DMS 273 (cell line): ENCODE measurements around the gene SUPT20H.

Experiments
- DNase-seq: peaks from one replicate; lab custom pipeline; 2025; ENCODE audit not compliant: unreplicated experiment; lab: John Stamatoyannopoulos, UW

SUPT20H gene

DNA sequence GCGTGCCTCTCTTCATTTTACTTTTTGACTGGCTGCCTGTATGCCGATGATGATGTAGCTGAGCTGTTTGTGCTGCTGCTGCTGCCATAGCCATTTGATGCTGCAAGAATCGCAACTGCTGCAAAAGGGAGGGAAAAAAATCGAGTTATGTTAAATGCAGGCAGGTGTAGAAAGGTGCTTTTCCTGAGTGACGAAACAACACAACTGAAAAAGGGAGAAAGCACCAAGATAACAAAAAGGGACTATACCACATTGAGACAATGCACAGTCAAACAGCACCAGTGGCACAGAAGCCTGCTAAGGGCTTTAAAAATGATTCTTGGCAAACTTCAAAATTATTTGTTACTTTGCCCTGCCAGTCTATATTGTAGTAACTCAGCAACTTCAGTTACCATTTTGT lies 49.8 kb downstream of the SUPT20H start:
- no peak for DNase-seq

DNA sequence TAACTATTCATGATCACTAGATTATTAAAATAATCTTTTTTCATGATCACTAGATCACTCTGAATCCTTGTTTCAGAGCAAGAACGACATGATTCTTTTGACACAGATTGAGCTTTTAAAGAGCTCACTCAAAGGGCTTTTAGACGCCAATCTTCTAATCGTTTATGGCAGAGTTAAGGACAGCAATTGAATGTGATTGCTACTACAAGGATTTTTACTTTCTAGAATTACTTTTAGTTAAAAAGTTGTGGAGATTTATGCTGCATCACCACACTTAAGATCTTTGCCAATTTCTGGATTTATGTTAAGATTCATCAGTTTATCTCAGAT lies 57.6 kb downstream of the SUPT20H start:
- DNase-seq = peak; percentile 16

DNA sequence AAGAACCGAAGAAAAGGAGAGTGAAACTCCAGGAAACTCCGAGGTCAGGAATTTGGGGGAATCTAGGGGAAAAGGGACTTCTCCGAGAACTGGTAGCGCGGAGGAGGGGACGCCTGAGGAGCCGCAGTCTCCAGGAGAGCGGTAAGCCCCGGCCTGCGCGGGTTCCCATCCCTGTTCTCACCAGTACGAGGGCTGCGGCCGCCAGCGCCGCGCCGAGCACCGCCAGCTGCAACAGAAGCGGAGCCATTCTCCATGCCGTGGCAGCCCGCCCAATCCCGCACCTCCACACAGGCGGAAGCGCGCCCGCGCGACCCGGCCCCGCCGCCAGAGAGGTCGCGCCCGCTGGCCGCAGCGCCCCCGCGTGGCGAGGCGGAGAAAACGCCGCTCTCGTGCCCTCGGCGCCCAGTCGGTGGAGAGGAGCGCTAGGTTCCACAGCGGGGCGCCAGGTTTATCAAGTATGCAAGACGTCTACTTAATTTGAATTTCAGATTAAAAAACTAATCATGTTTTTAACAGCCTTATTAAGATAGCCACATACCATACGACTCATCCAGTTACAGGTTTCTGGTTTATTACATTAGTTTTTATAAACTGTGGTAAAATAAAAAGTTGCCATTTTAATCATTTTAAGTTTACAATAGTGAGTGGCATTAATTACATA lies 60.3 kb downstream of the SUPT20H start, which contains the start of gene ALG5:
TSS of gene ALG5 (minus strand) at position 287 of the 661 bp plus-strand sequence. CDS start at position 247, 40 bp downstream.
- DNase-seq = peak; percentile 94

DNA sequence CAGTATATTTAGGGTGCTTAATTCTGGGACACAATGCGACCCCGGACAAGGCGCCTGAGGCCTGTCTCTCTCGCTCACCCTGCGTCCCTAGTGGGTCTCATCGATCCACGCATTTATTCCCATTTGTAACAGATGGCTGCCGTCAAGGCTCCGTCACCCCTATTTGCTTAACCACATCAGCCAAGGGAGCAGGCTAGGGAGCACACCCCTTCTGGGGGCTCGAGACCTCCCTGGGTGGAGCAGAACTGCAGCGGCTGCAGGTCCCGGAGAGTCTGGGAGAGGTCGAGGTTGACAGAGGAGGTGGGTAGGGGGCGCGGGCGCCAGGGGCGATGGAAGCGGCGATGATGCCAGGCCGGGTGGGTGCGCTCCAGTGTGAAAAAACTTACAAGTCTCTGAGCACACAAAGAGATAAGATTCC lies 60.9 kb downstream of the SUPT20H start:
- DNase-seq = peak; percentile 39

DNA sequence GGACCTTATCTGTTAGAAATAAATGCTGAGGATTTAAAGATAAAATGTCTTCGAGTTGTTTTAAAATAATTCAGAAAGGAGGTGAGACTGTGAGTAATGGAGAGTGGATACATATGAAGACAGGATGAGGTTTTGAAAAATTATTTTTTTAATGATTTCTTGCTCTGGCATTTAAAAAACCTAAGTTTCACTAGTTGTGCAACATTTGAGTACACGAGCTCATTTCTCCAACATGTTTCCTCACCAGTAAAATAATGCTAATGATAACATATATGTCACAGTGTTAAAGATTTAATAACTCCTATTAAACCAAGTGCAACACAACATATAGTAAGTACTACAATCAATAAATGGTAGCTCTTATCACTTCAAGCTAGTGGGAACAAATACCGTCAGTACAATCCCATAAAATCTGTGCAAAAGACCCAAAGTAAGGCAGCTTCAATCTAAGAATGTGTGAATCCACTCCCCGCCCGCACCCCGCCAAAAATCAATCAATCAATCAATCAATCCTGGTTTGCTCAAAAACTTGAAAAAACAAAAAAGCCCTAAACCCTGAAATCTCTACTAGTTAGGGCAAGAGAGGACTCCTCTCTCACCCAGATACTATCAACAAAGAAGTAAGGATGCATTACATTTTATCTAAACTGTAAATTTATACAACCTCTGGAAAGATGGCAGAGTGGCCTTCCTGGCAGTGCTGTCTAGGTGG lies 61.6 kb downstream of the SUPT20H start:
- DNase-seq = no peak

DNA sequence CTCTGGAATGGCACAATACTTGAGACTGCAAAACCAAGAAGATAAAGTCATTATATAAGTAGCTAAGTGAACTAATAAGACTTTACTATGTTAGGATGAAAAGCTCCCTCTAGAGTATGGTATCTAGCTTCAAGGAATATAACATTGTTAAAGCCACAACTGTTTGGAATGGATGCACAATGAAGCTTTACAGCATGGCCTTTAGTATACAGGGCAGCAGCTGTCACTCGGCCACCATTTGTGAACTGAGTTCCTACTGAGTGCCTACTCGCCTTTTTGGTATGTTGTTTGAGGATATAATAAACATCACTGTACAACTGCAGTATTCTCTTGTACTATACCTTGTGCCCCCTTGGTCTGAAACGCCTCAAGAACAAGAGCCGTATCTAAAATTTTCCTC lies 67.1 kb downstream of the SUPT20H start:
- DNase-seq = no peak

DNA sequence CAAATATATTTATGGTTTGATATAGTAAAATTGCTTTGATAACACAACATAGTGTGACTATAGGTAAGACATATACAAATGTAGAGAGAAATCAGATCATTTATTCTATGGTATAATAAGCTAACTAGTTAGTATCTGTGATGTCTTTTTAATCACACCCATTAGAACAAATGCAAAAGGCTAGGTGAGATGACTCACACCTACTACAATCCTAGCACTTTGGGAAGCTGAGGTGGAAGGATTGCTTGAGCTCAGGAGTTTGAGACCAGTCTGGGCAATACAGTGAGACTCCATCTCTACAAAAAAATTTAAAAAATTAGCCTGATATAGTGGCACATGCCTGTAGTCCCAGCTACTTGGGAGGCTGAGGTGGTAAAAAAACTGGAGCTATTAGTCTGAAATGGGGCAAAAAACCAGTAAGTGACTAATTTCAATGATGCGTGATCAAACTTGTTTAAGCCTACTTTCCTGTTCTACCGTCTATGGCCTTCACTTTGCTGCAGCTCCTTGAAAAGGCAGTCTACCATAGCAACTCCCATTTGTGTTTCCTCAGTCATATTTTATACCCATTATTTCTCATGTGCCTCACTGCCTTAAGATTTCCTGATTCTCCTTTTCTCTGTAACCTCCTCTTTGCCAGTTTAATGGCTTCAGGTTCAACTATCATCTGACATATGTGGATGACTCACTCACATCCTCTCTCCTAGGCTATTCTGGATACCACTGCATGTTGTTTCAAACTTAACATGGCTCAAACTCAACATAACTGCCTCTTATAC lies 72.8 kb downstream of the SUPT20H start:
- no peak for DNase-seq

DNA sequence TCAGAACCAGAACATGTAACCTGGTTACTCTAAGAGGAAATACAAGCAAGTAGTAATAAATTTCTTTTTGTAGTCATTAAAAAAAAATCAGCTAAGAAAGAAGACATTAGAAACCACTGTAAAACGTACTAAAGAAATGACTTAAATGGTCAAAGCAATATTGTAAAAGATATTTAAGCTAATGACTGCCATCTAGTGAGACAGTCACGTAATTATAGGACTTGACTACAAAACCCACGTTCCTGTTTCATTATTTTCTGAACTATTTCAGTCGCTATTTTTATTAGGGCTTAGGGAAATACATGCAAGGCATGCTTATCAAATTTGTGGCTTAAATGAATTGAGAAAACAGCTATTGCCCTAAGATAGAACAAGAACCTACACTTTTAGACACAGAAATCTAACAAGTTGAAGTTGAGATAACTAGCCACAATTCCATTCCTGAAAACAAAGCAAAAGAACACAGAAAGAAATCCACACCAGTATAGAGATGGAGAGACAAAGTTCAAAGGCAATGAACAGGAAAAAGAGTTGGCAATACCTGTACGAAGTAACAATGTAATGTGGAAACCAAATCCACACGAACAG lies 78.2 kb downstream of the SUPT20H start:
- DNase-seq = peak; percentile 60

DNA sequence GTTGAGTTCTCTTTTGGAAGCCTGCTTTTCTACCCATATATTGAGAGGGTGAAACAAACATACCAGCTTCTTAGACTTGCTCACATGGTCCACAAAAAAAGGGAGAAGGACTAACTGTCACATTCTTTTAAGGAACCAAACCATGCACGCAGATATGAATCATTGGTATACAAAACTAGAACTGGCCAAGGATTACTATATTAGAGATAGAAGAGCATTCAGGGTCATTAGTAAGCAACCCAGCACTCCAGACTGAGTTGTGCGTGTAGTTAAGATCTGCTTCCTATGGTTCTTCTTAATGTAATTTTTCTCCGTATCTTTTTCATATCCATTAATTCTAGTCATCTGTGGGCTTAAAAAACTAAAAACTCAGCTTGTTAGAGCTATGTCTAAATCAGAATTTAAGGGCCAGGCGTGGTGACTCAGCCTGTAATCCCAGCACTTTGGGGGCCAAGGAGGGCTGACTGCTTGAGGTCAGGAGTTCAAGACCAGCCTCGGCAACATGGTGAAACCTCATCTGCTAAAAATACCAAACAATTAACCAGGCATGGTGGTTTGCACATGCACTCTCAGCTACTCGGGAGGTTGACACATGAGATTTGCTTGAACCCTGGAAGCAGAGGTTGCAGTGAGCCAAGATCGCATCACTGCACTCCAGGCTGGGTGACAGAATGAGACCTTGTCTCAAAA lies 80.0 kb downstream of the SUPT20H start:
- no peak for DNase-seq

DNA sequence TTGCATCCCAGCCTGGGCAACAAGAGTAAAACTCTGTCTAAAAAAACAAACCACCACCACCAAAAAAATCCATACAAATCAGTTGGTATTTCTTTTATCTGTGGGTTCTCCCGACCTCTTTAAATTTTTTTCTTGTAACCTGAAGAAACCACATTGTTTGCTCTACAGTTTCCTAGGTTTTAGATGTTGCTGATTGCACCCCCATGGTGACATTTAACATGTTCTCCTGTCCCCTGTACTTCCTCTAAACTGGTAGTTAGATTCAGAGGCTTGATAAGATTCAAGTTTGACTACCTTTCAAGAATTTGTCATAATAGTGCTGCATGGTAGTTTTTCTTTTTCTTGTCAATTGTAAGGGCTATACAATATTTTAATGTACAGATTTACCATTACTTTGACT lies 84.3 kb downstream of the SUPT20H start:
- DNase-seq = no peak

DNA sequence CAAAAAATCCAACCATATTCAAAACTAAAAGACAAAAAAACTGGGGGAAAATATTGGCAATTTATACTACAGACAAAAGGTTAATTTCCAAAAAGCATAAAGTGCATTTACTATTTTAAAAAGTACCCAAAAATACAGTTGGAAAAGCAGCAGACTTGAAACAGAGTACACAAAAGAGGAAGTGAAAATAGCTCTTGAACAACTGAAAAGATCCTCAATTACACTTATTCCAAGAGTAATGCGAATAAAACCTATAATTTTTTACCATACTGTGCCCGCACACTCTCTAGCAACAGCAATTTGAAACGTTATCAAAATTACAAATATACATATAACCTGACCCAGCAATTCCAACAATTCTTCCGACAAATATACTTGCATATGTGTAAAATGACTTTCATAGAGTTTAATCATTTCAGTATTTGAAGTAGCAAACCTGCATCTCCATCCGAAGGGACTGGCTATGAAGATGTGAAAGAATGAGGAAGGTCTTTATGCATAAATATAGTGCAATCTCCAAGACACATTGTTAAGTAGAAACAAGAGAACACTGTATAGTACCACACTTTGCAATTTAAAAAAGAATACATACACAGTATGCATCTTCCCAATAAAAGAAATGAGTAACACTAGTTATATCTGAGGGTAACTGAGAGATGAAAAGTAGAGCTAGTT lies 85.7 kb downstream of the SUPT20H start:
- no peak for DNase-seq

DNA sequence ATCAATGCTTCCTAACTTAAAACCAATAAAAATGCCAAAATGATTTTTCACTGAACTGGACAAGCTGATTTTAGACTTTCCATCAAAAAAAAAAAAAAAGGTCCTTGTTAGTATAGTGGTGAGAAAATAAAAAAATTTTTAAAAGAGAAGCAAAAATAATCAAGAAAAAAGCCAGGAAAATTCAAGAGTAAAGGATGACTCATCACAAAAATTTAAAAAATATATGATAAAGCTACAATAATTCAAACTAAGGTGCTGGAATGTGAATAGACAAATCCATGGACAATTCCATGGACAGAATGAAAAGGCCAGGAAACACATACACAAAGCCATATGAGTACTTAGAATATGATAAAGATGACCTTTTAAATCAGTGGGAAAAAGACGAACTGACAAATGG lies 86.5 kb downstream of the SUPT20H start:
- no peak for DNase-seq

DNA sequence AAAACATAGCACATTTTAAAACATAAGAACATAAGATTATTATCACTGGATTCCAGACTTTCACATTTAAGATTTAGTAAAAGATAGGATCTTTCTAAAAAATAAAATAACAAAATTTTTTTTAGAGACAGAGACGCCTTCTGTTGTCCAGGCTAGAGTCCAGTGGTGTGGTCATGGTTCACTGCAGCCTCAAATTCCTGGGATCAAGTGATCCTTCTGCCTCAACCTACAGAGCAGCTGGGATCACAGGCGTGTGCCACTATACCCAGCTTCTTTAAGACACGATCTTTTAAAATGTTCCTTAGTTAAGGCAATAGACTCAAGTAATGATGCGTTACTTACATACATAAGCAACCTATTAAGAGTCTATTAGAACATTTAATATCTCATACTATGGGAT lies 93.1 kb downstream of the SUPT20H start:
- DNase-seq = no peak

DNA sequence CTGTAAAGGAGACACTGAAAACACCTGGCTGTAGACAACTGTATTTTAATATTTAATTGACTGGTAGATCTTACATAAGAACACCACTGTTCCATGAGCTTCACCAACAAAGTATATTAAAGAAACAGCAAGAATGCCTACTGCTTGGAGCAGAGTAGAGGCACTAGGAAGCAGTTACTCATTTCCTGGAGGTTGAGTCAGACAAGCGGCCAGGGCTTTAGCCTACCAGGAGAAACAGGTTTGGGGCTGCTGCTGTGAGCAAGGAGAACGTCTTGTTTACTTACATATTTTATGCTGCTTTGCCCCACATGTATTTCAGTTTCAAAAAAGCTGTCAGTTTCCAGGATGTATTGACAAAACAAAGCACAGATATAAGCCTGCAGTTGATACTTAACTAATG lies 93.7 kb downstream of the SUPT20H start:
- DNase-seq = no peak

DNA sequence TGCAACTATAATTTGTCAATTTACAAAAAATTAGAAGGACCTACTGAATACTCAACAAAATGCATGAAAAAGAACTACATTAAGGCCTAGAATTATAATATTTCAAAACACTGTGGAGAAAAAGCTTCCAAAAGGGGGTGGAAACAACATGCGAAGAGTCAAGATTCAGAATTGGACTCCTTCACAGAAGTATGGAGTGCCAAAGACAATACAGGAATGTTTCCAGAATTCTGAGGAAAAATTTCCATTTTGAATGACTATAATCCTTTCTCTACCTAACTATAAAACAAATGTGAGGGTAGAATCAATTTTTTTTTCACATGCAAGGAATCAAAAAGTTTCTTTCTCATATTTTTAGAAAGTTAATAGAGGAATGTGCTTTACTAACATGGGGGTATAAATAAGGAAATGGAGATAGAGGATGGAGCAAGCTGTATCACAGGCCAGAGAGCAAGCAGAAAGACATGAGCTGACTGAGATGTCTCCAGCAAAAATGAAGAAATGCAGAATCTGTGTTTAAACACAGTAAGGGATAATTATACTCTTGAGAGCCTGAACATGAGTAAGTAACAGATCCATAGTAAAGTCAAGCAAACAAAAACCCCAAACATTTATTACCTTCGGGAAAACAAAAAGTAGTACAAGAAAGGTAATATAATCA lies 99.9 kb downstream of the SUPT20H start:
- DNase-seq = no peak
